Colonic mucosa (tissue), 4 donors: ENCODE results near the gene MIGA2. TPM values are rescaled to one million over a fixed set of nuclear protein-coding genes. Genes with fewer than 3 reads are reported as not detected.

ENCODE experiments used
- DNase-seq: peaks from one replicate; pipeline ENCODE4 v3.0.0-alpha.2; 2020
- H3K27ac ChIP-seq: fragments of 200-600 bp; one replicate; pipeline ENCODE4 v1.8.0; 2021
- H3K27me3 ChIP-seq: fragments of 200-600 bp; one replicate; pipeline ENCODE4 v1.8.0; 2021
- H3K36me3 ChIP-seq: fragments of 200-600 bp; one replicate; pipeline ENCODE4 v1.8.0; 2021
- H3K4me1 ChIP-seq: fragments of 200-600 bp; one replicate; pipeline ENCODE4 v1.8.0; 2021; ENCODE audit warnings: mild to moderate bottlenecking
- H3K4me3 ChIP-seq: fragments of 200-600 bp; one replicate; pipeline ENCODE4 v1.8.0; 2021
- H3K9ac ChIP-seq, 2 donors: one replicate each; pipeline ENCODE4 v1.7.0; 2013; ENCODE audit warnings: control low read depth in 2 of 2, low read depth in 2 of 2, low read length in 2 of 2
- H3K9me3 ChIP-seq: fragments of 200-600 bp; one replicate; pipeline ENCODE4 v1.8.0; 2021
- intact Hi-C: fragments of 100-400 bp; cut with DNase I; formaldehyde crosslinking; loops from one replicate; pipeline ENCODE4 v1.14.1; 2022
- total RNA-seq, 2 donors: library from RNA; stranded (reverse); fragmentation: NEBNext Ultra II Directional in 1 of 2; extraction: Animal tissue kit (Norgen Biotek cat#: 25700) in 1 of 2; gene quantifications; one replicate each; pipeline ENCODE4 v1.2.1, GENCODE V29; 2021
- TF ChIP-seq, protein P1 (sequence below): fragments of 200-600 bp; IDR thresholded peaks from one replicate; pipeline ENCODE4 v1.8.0; 2022; ENCODE audit warnings: antibody characterized with exemption, mild to moderate bottlenecking
- donor health status: healthy.
- donor health status: DM: no; HTN: no; CAD: no.
- donor health status: DM: no; HTN: no; CAD: no.

MIGA2 gene
- total RNA-seq, 2 donors from 2014 or later: 47.4 to 74.8 TPM

DNA sequence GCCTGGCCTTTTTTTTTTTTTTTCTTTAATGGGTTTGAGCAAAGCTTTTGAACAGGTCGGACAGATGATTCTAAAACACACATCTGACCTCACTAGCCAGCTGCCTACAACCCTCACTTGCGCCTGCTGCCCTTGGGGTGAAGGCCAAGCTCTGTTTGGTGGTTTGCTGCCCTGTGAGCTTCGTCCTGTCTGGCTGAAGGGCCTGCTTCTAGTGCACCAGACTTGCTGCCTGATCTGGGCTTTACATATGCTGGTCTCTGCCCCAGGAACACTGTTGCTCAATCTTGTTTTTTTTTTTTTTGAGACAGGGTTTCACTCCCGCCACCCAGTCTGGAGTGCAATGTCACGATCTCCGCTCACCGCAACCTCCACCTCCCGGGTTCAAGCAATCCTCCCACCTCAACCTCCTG is 28.1 kb downstream of the MIGA2 start:
- H3K27ac ChIP-seq: no peak overlapping the region
- intact Hi-C loops: no loop called here
- TF ChIP-seq, protein P1, sequence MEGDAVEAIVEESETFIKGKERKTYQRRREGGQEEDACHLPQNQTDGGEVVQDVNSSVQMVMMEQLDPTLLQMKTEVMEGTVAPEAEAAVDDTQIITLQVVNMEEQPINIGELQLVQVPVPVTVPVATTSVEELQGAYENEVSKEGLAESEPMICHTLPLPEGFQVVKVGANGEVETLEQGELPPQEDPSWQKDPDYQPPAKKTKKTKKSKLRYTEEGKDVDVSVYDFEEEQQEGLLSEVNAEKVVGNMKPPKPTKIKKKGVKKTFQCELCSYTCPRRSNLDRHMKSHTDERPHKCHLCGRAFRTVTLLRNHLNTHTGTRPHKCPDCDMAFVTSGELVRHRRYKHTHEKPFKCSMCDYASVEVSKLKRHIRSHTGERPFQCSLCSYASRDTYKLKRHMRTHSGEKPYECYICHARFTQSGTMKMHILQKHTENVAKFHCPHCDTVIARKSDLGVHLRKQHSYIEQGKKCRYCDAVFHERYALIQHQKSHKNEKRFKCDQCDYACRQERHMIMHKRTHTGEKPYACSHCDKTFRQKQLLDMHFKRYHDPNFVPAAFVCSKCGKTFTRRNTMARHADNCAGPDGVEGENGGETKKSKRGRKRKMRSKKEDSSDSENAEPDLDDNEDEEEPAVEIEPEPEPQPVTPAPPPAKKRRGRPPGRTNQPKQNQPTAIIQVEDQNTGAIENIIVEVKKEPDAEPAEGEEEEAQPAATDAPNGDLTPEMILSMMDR: no peak
- H3K4me3 ChIP-seq: no peak overlapping the region
- H3K9ac ChIP-seq: no peak overlapping the region
- peaks cover 18% of the 10 kb centered on the region for H3K36me3 ChIP-seq
- DNase-seq: no peak
- H3K4me1 ChIP-seq: no peaks in the 10 kb centered on the region
- no peaks in the 10 kb centered on the region for H3K9me3 ChIP-seq
- H3K27me3 ChIP-seq: no peaks in the 10 kb centered on the region

DNA sequence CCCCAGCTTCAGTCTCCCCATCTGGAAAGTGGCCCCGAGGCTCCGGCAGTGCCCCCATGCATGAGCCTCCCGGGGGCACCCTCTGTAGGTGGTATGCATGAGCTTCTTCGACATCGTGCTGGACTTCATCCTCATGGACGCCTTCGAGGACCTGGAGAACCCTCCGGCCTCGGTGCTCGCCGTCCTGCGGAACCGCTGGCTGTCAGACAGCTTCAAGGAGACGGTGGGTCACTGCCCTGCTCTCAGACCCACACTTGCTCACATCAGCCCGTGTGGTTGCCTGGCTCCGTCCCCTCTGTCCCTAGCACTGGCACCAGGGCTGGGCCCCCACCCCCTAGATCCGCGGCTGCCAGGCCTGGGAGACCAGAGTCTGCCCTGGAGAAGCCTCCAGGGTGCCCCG is 31.7 kb downstream of the MIGA2 start:
- peaks cover 18% of the 10 kb centered on the region for H3K36me3 ChIP-seq
- H3K27ac ChIP-seq: no peak overlapping the region
- H3K27me3 ChIP-seq: no peaks in the 10 kb centered on the region
- TF ChIP-seq, protein P1: no peak
- no peaks in the 10 kb centered on the region for H3K4me1 ChIP-seq
- H3K9me3 ChIP-seq: no peaks in the 10 kb centered on the region
- H3K9ac ChIP-seq: no peak overlapping the region
- no peak overlapping the region for H3K4me3 ChIP-seq
- intact Hi-C loops: no loop called here
- DNase-seq: no peak

DNA sequence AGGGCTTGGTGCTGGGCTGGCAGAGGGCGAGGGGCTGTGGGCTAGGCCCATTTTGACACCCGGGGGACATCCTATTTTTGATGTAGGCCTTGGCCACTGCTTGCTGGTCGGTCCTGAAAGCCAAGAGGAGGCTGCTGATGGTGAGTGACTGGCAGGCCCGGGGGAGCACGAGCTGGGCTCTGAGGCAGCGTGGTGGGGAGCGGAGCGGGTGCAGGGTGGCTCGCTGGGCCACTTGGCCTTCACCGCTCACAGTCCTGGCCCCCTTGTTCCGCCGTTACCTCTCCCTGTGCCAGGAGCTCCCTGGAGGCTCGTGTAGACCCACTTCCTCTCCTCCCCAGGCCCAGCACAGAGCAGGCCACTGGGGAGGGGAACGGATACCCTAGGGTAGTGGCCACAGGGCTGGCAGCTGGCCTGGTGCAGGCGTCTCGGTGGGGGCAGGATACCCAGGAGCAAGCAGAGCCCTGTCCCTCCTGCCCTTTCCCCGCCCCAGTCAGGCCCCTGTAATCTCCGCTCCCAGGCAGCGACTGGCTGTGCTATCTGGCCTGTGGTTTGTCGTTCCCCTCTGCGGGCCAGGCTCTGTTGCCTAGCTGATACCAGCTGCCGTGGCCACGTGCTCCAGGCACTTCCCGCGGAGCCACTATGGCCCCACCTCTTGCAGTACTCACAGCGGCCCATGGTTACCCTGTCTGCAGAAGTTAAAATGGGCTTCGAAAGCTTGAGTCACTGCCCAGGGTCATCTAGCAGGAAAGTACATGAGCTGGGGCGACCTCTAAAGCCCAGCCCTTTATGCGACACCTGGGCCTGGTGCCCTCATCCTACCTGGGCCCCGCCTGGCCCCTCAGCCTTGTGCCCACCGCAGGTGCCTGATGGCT is 32.8 kb downstream of the MIGA2 start:
- Histone ChIP-seq H3K4me3 (no peak overlapping the region), H3K27ac (no peak overlapping the region), H3K4me1 (no peaks in the 10 kb centered on the region), H3K9me3 (no peaks in the 10 kb centered on the region), H3K27me3 (no peaks in the 10 kb centered on the region), H3K9ac (peak overlapping the region in 1 of 2 donors; percentile 4), H3K36me3 (peaks cover 9% of the 10 kb centered on the region)
- peak; percentile 47 for DNase-seq
- TF ChIP-seq, protein P1: no peak
- intact Hi-C loops: no loop called here

DNA sequence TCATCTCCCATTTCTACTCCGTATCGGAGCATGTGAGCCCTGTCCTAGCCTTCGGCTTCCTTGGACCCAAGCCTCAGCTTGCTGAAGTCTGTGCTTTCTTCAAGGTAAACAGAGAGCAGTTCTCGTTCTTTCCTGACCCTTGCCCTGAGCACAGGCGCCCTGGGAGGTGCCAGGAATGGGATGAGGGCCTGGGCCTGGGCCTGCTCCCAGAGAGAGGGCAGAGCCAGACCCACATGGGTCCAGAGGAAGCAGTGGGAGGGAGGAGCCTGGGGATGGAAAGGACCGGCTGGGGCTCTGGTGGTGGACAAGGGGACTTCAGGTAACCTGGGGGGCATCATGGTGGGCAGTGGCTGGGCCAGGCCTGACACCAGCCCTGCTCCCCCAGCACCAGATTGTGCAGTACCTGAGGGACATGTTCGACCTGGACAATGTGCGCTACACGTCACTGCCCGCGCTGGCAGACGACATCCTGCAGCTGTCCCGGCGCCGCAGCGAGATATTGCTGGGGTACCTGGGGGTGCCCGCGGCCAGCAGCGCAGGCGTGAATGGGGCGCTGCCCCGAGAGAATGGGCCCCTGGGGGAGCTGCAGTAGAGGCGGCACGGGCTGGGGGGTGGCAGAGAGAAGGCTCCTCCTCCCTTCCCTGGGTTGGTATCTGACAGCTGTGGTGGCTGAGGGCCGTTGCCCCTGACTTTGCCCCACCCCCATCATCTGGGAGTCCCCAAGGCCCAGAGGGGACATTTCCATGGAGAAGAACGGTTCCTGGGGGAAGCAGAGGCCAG is 33.6 kb downstream of the MIGA2 start:
- no peaks in the 10 kb centered on the region for H3K27me3 ChIP-seq
- H3K9ac ChIP-seq: peak overlapping the region in 1 of 2 donors; percentile 4
- TF ChIP-seq, protein P1: no peak
- no peak overlapping the region for H3K27ac ChIP-seq
- intact Hi-C loops: no loop called here
- no peak overlapping the region for H3K4me3 ChIP-seq
- peaks cover 9% of the 10 kb centered on the region for H3K36me3 ChIP-seq
- no peaks in the 10 kb centered on the region for H3K9me3 ChIP-seq
- no peak for DNase-seq
- H3K4me1 ChIP-seq: no peaks in the 10 kb centered on the region

DNA sequence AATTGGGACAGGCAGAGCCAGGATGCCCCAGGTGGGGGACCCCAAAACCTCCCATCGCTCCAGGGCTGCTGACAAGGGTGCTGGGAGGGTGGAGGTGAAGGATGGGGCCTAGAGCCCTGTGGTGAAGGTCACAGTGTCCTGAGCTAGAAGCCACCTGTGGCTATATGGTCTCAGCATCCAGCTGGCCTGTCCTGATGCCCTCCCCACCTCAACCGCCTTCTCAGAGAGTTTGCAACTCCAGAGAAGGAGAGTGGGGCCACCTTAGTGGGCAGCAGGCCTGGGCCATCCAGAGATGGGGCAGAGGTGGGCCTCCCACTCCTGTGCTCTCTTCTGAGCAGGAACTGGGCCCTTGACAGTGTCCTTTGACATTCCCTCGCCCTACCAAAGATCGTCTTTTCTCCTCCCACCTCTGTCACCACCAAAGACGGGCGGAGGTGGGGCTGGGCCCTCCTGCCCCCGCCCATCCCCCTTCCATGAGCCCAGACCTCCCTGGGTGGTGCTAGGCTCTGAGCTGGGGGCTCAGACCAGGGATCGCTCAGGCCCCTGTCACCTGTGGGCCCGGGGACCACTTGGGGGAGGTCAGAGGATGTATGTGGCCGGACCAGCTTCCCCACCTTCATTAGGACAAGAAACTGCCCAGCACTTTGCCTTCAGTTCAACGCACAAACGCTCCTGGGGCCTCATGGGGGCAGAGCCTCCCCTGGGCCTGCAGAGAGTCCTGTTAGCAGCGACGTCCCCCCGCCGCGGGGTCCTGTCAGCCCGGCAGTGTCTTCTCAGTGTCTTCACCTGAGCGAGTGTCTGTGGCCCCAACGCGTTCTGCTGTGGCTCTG is 34.5 kb downstream of the MIGA2 start:
- Histone ChIP-seq H3K27ac (no peak overlapping the region), H3K4me3 (no peak overlapping the region), H3K9me3 (no peaks in the 10 kb centered on the region), H3K36me3 (peaks cover under 1% of the 10 kb centered on the region), H3K4me1 (no peaks in the 10 kb centered on the region), H3K27me3 (no peaks in the 10 kb centered on the region), H3K9ac (no peak overlapping the region)
- DNase-seq: no peak
- intact Hi-C loops: no loop called here
- TF ChIP-seq, protein P1: no peak
